ENCODE measurements around the gene TP53.

DNA sequence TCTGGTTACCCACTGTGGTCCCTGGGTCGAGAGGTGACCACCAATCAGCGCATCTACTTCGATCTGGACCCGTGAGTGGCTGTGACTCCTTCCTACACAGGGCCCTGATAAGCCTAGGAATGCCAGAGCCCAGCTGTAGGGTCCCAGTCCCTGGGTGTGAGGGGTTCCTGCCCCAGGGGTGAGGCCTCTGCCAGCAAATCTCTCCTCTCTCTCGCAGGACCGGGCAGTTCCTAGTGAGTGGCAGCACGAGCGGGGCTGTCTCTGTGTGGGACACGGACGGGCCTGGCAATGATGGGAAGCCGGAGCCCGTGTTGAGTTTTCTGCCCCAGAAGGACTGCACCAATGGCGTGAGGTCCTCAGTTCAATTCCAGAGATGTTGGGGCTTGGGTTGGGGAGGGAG, 15.5 kb upstream of the TP53 start:
- TF ChIP-seq EZH2 (IDR thresholded peaks at IDR 0.05; ENCODE audit: low read length), result no peak
- TF ChIP-seq, protein P1, sequence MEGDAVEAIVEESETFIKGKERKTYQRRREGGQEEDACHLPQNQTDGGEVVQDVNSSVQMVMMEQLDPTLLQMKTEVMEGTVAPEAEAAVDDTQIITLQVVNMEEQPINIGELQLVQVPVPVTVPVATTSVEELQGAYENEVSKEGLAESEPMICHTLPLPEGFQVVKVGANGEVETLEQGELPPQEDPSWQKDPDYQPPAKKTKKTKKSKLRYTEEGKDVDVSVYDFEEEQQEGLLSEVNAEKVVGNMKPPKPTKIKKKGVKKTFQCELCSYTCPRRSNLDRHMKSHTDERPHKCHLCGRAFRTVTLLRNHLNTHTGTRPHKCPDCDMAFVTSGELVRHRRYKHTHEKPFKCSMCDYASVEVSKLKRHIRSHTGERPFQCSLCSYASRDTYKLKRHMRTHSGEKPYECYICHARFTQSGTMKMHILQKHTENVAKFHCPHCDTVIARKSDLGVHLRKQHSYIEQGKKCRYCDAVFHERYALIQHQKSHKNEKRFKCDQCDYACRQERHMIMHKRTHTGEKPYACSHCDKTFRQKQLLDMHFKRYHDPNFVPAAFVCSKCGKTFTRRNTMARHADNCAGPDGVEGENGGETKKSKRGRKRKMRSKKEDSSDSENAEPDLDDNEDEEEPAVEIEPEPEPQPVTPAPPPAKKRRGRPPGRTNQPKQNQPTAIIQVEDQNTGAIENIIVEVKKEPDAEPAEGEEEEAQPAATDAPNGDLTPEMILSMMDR (optimal IDR thresholded peaks at IDR 0.05 in 1 of 3, IDR thresholded peaks at IDR 0.05 in 1 of 3, conservative IDR thresholded peaks at IDR 0.05 in 1 of 3; ENCODE audit: extremely low read depth in 1 of 3, insufficient read depth in 2 of 3, low read length in 3 of 3), result no peak
